ENCODE results near the gene POLR3B. TPM values are rescaled to one million over a fixed set of nuclear protein-coding genes. Genes with fewer than 3 reads are reported as not detected.

The POLR3B gene
- total and polyA plus RNA-seq, 2 of the 13 experiments (the other 11 are each of a cell fraction or from before 2014, with no cell fraction given), result 4.8 to 13.1 TPM

DNA sequence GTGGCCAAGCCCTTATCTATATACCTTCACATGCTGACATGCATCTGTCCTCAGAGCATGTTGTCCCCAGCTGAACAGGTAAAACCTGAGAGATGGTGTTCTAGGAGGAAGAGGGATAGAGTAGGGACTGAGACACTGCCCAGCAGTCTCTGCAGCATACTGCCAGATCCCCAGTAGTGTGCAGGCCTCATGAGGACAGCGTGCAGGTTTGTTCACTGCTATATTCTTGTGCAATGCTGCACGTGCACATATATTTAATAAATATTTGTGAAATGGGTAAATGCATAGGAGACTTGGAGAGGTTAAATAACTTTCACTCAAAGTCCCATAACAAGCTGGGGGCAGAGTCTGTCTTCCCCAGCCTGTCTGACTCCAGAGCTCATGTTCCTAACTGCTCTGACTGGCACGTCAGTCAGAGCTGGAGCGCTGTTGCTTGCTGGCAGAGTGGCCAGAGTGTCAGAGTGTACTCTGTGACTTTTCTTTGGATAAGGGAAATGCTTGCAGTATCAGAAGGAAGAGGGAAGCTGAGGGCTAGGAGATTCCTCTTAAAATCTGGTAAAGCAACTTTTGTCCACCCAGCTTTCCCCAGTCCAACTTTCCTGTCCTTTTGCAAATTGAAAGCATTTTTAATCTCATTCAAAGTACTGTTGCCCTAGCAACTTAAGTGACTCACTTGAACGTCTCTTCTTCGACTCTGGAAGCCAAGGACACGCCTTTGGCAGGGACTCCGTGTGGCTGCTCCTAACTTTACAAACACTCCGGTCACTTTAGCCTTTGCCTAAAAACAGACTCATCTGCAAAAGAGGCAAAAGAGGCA, 14.9 kb upstream of the POLR3B start:
- Histone ChIP-seq H3K4me1 (ENCODE audit: insufficient read depth, low read length) (peaks cover 20% of the 10 kb centered on the region), H3K27me3 (ENCODE audit: control insufficient read depth in 1 of 2, insufficient read depth in 2 of 2, low read length in 2 of 2) (no peaks in the 10 kb centered on the region), H4K20me1 (ENCODE audit: insufficient read depth, low read length) (no peaks in the 10 kb centered on the region), H3K27ac (ENCODE audit: extremely low read length, insufficient read depth, low read length) (peak overlapping the region; percentile 38), H3K9me3 (ENCODE audit: low read length) (no peaks in the 10 kb centered on the region), H2AFZ (ENCODE audit: low read length) (no peak overlapping the region), H3K9ac (ENCODE audit: insufficient read depth, low read depth, low read length) (peak overlapping the region; percentile 25), H3K79me2 (ENCODE audit: insufficient read depth, low read length) (no peaks in the 10 kb centered on the region), H3K36me3 (replicated peaks in 1 of 2; ENCODE audit: control insufficient read depth in 1 of 2, insufficient read depth in 2 of 2, low read length in 2 of 2) (no peaks in the 10 kb centered on the region), H3K4me3 (replicated peaks in 1 of 3; ENCODE audit: insufficient read depth in 1 of 3, low read depth in 2 of 3, low read length in 3 of 3) (peak overlapping the region in 2 of 3 experiments; percentile 6 to 18; a peak in 2 of 6 replicates), H3K4me2 (ENCODE audit: low read depth, low read length) (peak overlapping the region; percentile 54)
- 7% methylated on average over 9 of the region's 9 CpGs for WGBS (ENCODE audit: low lambda C conversion rate)
- peak; percentile 39 for DNase-seq (ENCODE audit: low spot score)
- no TSS peak for BruUV-seq (replicated peaks)
- ChIA-PET POLR2A (interaction anchor here (0.6 to 2.2 kb wide), 2 partner anchors 15 to 60 kb away, joined by 3 to 9 read pairs; partner anchors contain the start of gene POLR3B), CTCF (ENCODE audit: low intra/inter-chr PET ratio, low total read pairs) (no interaction called here)
- in situ Hi-C loops (cut with HindIII; ENCODE audit: extremely low pct_ligation_motif_present, low pct_unique_long_range_greater_than_20kb), result loop anchor here (5.0 kb wide), 1 partner anchor 115 kb away; no protein-coding TSS in a partner anchor
- no peak for FAIRE-seq
- ATAC-seq, result peak; percentile 93
- TF ChIP-seq ZNF629 (CRISPR knock-in tag; conservative IDR thresholded peaks at IDR 0.05), result peak; percentile 65; the same call in 1 of the 2 replicates
- peak; percentile 44; the same call in 1 of the 2 replicates for TF ChIP-seq RFX1 (IDR thresholded peaks at IDR 0.05)
- TF ChIP-seq ZSCAN9 (CRISPR knock-in tag; IDR thresholded peaks at IDR 0.05; ENCODE audit: borderline replicate concordance), result no peak
- TF ChIP-seq ARID2 (CRISPR knock-in tag; IDR thresholded peaks at IDR 0.05; ENCODE audit: borderline replicate concordance), result no peak
- TF ChIP-seq MED13 (CRISPR knock-in tag; IDR thresholded peaks at IDR 0.05), result no peak
- 0 out of 2 replicates have a peak, but pooled peaks have one; percentile 34 for TF ChIP-seq POGK (CRISPR knock-in tag; conservative IDR thresholded peaks at IDR 0.05)
- 0 out of 2 replicates have a peak, but pooled peaks have one; percentile 47 for TF ChIP-seq ZNF292 (CRISPR knock-in tag; IDR thresholded peaks at IDR 0.05; ENCODE audit: borderline replicate concordance, low read depth)
- TF ChIP-seq RFX3 (CRISPR knock-in tag; IDR thresholded peaks at IDR 0.05), result peak; percentile 65
- no peak for TF ChIP-seq KAT2B (IDR thresholded peaks at IDR 0.05; ENCODE audit: borderline replicate concordance, low read depth, low read length)
- peak; percentile 50 for TF ChIP-seq SALL1 (CRISPR knock-in tag; IDR thresholded peaks at IDR 0.05)
- TF ChIP-seq BHLHE40 (IDR thresholded peaks at IDR 0.05; ENCODE audit: low read length), result peak; percentile 81
- no peak for TF ChIP-seq AFF4 (CRISPR knock-in tag; IDR thresholded peaks at IDR 0.05)
- TF ChIP-seq ZBTB43 (CRISPR knock-in tag; conservative IDR thresholded peaks at IDR 0.05), result 0 out of 2 replicates have a peak, but pooled peaks have one; percentile 47
- TF ChIP-seq CEBPB (IDR thresholded peaks at IDR 0.05; ENCODE audit: borderline replicate concordance, low read depth, low read length), result 0 out of 2 replicates have a peak, but pooled peaks have one; percentile 14
- intact Hi-C loops (cut with micrococcal nuclease; ENCODE audit: unreplicated experiment), result loop anchor here (10.0 kb wide), 1 partner anchor 918 kb away; no protein-coding TSS in a partner anchor
